GM23338 (cell line): ENCODE measurements around the gene MAPK11. TPM values are rescaled to one million over a fixed set of nuclear protein-coding genes. Genes with fewer than 3 reads are reported as not detected.

Source experiments
- ATAC-seq: fragments of 200-7000 bp; cut with Tn5 transposase; 3 replicates; pipeline ENCODE4 v1.9.1; 2020
- DNase-seq: peaks from one replicate; pipeline ENCODE4 v3.0.0-alpha.2; 2015; ENCODE audit warnings: low spot score
- H2AFZ ChIP-seq: fragments of 200-600 bp; sonication (generic); 2 replicates; pipeline ENCODE4 v1.8.0; 2016; ENCODE audit warnings: antibody characterized with exemption, mild to moderate bottlenecking, moderate library complexity
- H3F3A ChIP-seq: fragments of 200-600 bp; sonication (generic); replicated peaks from 2 replicates; pipeline ENCODE4 v1.8.0; 2017; ENCODE audit warnings: antibody characterized with exemption, mixed run types, low read depth
- H3K27ac ChIP-seq: fragments of 200-600 bp; sonication (generic); 2 replicates; pipeline ENCODE4 v1.6.1; 2016; ENCODE audit warnings: low read depth
- H3K27me3 ChIP-seq: fragments of 200-600 bp; sonication (generic); 2 replicates; pipeline ENCODE4 v1.8.0; 2016; ENCODE audit warnings: mild to moderate bottlenecking, mixed run types, moderate library complexity; ENCODE audit not compliant: insufficient read depth
- H3K36me3 ChIP-seq: fragments of 200-600 bp; sonication (generic); 2 replicates; pipeline ENCODE4 v1.8.0; 2016; ENCODE audit warnings: mild to moderate bottlenecking; ENCODE audit not compliant: insufficient read depth
- H3K4me1 ChIP-seq: fragments of 200-600 bp; sonication (generic); 2 replicates; pipeline ENCODE4 v1.8.0; 2016; ENCODE audit warnings: mild to moderate bottlenecking, moderate library complexity; ENCODE audit not compliant: insufficient read depth
- H3K4me2 ChIP-seq: fragments of 200-600 bp; sonication (generic); 2 replicates; pipeline ENCODE4 v1.7.1; 2017; ENCODE audit warnings: mixed run types
- H3K4me3 ChIP-seq: fragments of 200-600 bp; sonication (generic); 2 replicates; pipeline ENCODE4 v1.6.1; 2016; ENCODE audit warnings: mixed run types
- H3K79me2 ChIP-seq: fragments of 200-600 bp; sonication (generic); replicated peaks from 2 replicates; pipeline ENCODE4 v1.8.0; 2017; ENCODE audit warnings: mild to moderate bottlenecking; ENCODE audit not compliant: insufficient read depth
- H3K9me2 ChIP-seq: fragments of 200-600 bp; sonication (generic); 2 replicates; pipeline ENCODE4 v1.8.0; 2017; ENCODE audit not compliant: insufficient read depth
- H4K20me1 ChIP-seq: fragments of 200-600 bp; sonication (generic); replicated peaks from 2 replicates; pipeline ENCODE4 v1.8.0; 2017; ENCODE audit warnings: mild to moderate bottlenecking; ENCODE audit not compliant: insufficient read depth
- H3K27ac Mint-ChIP-seq: 2 replicates; pipeline ENCODE4 v1.8.0; 2020; ENCODE audit warnings: inconsistent platforms, mild to moderate bottlenecking, moderate library complexity, mixed read lengths
- H3K27me3 Mint-ChIP-seq: 3 replicates; pipeline ENCODE4 v1.8.0; 2022; ENCODE audit warnings: low read depth, mild to moderate bottlenecking, moderate library complexity, mixed read lengths, inconsistent platforms; ENCODE audit not compliant: insufficient read depth, poor library complexity
- H3K36me3 Mint-ChIP-seq: 3 replicates; pipeline ENCODE4 v1.8.0; 2021; ENCODE audit warnings: low read depth, mild to moderate bottlenecking, inconsistent platforms, moderate library complexity, mixed read lengths
- H3K4me1 Mint-ChIP-seq: 3 replicates; pipeline ENCODE4 v1.8.0; 2020; ENCODE audit warnings: mild to moderate bottlenecking, inconsistent platforms, mixed read lengths
- H3K4me3 Mint-ChIP-seq: 3 replicates; pipeline ENCODE4 v1.8.0; 2021; ENCODE audit warnings: moderate library complexity, mild to moderate bottlenecking, inconsistent platforms, mixed read lengths
- H3K9me3 Mint-ChIP-seq: 3 replicates; pipeline ENCODE4 v1.8.0; 2020; ENCODE audit warnings: moderate library complexity, mild to moderate bottlenecking, inconsistent platforms, mixed read lengths
- ETS1 ChIP-seq: IDR thresholded peaks from 2 replicates; pipeline ENCODE4 v1.6.1; 2016; ENCODE audit warnings: antibody characterized with exemption
- EZH2 ChIP-seq: fragments of 200-600 bp; sonication (generic); IDR thresholded peaks from one replicate; pipeline ENCODE4 v1.8.0; 2017; ENCODE audit warnings: antibody characterized with exemption, mild to moderate bottlenecking, low read depth; ENCODE audit not compliant: unreplicated experiment
- EZH2phosphoT487 ChIP-seq: fragments of 200-600 bp; sonication (generic); IDR thresholded peaks from one replicate; pipeline ENCODE4 v1.8.1; 2018; ENCODE audit warnings: antibody characterized with exemption; ENCODE audit not compliant: unreplicated experiment
- JUNB ChIP-seq: IDR thresholded peaks from one replicate; pipeline ENCODE4 v1.6.1; 2016; ENCODE audit warnings: antibody characterized with exemption; ENCODE audit not compliant: unreplicated experiment
- NANOG ChIP-seq: IDR thresholded peaks from 2 replicates; pipeline ENCODE4 v1.6.1; 2016; ENCODE audit warnings: antibody characterized with exemption, borderline replicate concordance
- STAT1 ChIP-seq: IDR thresholded peaks from one replicate; pipeline ENCODE4 v1.6.1; 2016; ENCODE audit warnings: antibody characterized with exemption; ENCODE audit not compliant: unreplicated experiment
- ZNF462 ChIP-seq: fragments of 250-450 bp; sonication (Bioruptor Pico); IDR thresholded peaks from 2 replicates; pipeline ENCODE4 v1.5.0; 2020; ENCODE audit warnings: mild to moderate bottlenecking, moderate library complexity
- polyA plus RNA-seq: library from polyadenylated mRNA; unstranded; fragments of >200 nt; fragmentation: Nextera tagmentation; extraction: Ambion mirVana; gene quantifications from 2 replicates; pipeline ENCODE4 v1.2.1, GENCODE V29; 2016
- total RNA-seq: library from RNA; depleted of rRNA; stranded (reverse); fragments of >200 nt; shearing (Covaris generic); gene quantifications from 2 replicates; pipeline ENCODE4 v1.2.3, GENCODE V29; 2014

Gene MAPK11
- total and polyA plus RNA-seq, 2 experiments from 2014 or later, result 0.34 to 1.9 TPM

- no peak for TF ChIP-seq ZNF462
- no peak for TF ChIP-seq EZH2phosphoT487
- no peak for TF ChIP-seq NANOG
- no peak for TF ChIP-seq ETS1
- no peak for TF ChIP-seq JUNB
These were observed 650 bp upstream of the MAPK11 start (continued) for GRCh38 chr22:50270666-50271394.

DNA sequence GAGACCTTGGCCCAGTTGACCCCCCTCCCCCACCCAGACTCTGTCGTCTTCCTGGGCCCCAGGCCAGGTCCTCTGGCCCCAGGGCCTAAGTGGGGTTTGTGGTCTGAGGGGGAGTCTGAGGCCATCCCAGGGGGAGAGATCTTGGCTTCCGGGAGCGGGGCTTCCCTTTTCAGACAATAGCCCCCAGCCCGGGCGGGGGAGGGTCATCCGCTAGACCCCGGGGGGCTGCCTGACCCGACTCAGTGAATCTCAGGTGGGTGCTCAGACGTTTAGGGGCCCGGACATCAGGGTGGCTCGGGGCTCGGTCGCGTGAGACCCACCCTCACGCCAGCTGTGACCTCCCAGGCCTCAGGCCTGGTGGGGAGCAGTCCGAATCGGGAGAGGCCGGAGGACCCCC is 609 bp downstream of the MAPK11 start:
- Histone ChIP-seq H3K4me1 (peaks cover 6% of the 10 kb centered on the region; the same call in 1 of the 2 replicates), H2AFZ (no peak overlapping the region), H3F3A (peaks cover 8% of the 10 kb centered on the region; the same call in 1 of the 2 replicates), H3K27me3 (peaks cover 61% of the 10 kb centered on the region), H3K79me2 (no peaks in the 10 kb centered on the region), H3K27ac (no peak overlapping the region), H3K4me3 (peak overlapping the region; percentile 63), H3K4me2 (peak overlapping the region; percentile 76), H3K36me3 (no peaks in the 10 kb centered on the region), H4K20me1 (no peaks in the 10 kb centered on the region; the same call in 1 of the 2 replicates), H3K9me2 (no peaks in the 10 kb centered on the region)
- H3K27me3 Mint-ChIP-seq, result peaks cover 43% of the 10 kb centered on the region
- ATAC-seq (no peak), DNase-seq (no peak)
- H3K9me3 Mint-ChIP-seq, result no peaks in the 10 kb centered on the region
- peak; percentile 49 for TF ChIP-seq EZH2
- TF ChIP-seq STAT1, result no peak
- H3K4me1 Mint-ChIP-seq, result peaks cover 4% of the 10 kb centered on the region; the same call in 1 of the 3 replicates
- H3K4me3 Mint-ChIP-seq, result peak overlapping the region; percentile 60
- H3K27ac Mint-ChIP-seq, result no peak overlapping the region
- peaks cover 7% of the 10 kb centered on the region; the same call in 2 of the 3 replicates for H3K36me3 Mint-ChIP-seq
